ENCODE results near the gene SHANK3. TPM values are rescaled to one million over a fixed set of nuclear protein-coding genes. Genes with fewer than 3 reads are reported as not detected.
"Not testable (repeated sequence)": the region's sequence is repeated elsewhere in the genome, so short reads cannot be mapped to it uniquely, and the experiment has no call there.

SHANK3 gene
- total RNA-seq, 2 experiments from 2014 or later = 0.15 TPM; not detected in 1

- Histone ChIP-seq H3K9me2 (ENCODE audit: insufficient read depth, low read length) (no peaks in the 10 kb centered on the region), H4K20me1 (ENCODE audit: insufficient read depth, low read length) (no peaks in the 10 kb centered on the region), H3K27ac (ENCODE audit: low read depth, low read length, poor library complexity, severe bottlenecking) (no peak overlapping the region), H3K4me3 (ENCODE audit: low read depth, low read length, poor library complexity, severe bottlenecking) (no peak overlapping the region), H3K4me1 (ENCODE audit: insufficient read depth, low read length, poor library complexity, severe bottlenecking) (no peaks in the 10 kb centered on the region), H3K79me2 (ENCODE audit: insufficient read depth, low read depth, low read length) (no peaks in the 10 kb centered on the region), H3K4me2 (ENCODE audit: low read length) (no peak overlapping the region), H3K9me3 (ENCODE audit: low read length) (no peaks in the 10 kb centered on the region), H3K36me3 (ENCODE audit: insufficient read depth, low read length) (no peaks in the 10 kb centered on the region), H2AFZ (ENCODE audit: low read length) (no peak overlapping the region)
- no peak for TF ChIP-seq CTCF (conservative IDR thresholded peaks at IDR 0.05; ENCODE audit: low read length)
- no peak for TF ChIP-seq EZH2phosphoT487 (IDR thresholded peaks at IDR 0.05; ENCODE audit: borderline replicate concordance, low read depth, low read length)
- ChIA-PET CTCF (ENCODE audit: unreplicated experiment) (no interaction called here), POLR2A (no interaction called here)
- no peak for DNase-seq (ENCODE audit: low spot score)
- intact Hi-C loops (cut with micrococcal nuclease; ENCODE audit: unreplicated experiment) = no loop called here
- no TSS peak for BruUV-seq (replicated peaks)
Observed at GRCh38 chr22:50657925-50658324, 14.7 kb upstream of the SHANK3 start.

- H2AFZ ChIP-seq (ENCODE audit: low read length); H3K79me2 ChIP-seq (ENCODE audit: insufficient read depth, low read depth, low read length); H3K9me3 ChIP-seq (ENCODE audit: low read length); H3K27ac ChIP-seq (ENCODE audit: low read depth, low read length, poor library complexity, severe bottlenecking); POLR2A ChIA-PET; H3K4me1 ChIP-seq (ENCODE audit: insufficient read depth, low read length, poor library complexity, severe bottlenecking); H4K20me1 ChIP-seq (ENCODE audit: insufficient read depth, low read length); H3K9me2 ChIP-seq (ENCODE audit: insufficient read depth, low read length); CTCF ChIA-PET (ENCODE audit: unreplicated experiment); intact Hi-C loops (cut with micrococcal nuclease; ENCODE audit: unreplicated experiment); H3K4me2 ChIP-seq (ENCODE audit: low read length); BruUV-seq (replicated peaks); DNase-seq (ENCODE audit: low spot score); H3K4me3 ChIP-seq (ENCODE audit: low read depth, low read length, poor library complexity, severe bottlenecking); H3K36me3 ChIP-seq (ENCODE audit: insufficient read depth, low read length): not testable (repeated sequence)
Observed at GRCh38 chr22:50659711-50660110, 12.9 kb upstream of the SHANK3 start.

GRCh38 chr22:50660306-50660705 lies 12.3 kb upstream of the SHANK3 start:
- Histone ChIP-seq H3K4me3 (ENCODE audit: low read depth, low read length, poor library complexity, severe bottlenecking) (no peak overlapping the region), H3K36me3 (ENCODE audit: insufficient read depth, low read length) (no peaks in the 10 kb centered on the region), H2AFZ (ENCODE audit: low read length) (no peak overlapping the region), H3K79me2 (ENCODE audit: insufficient read depth, low read depth, low read length) (no peaks in the 10 kb centered on the region), H3K9me3 (ENCODE audit: low read length) (no peaks in the 10 kb centered on the region), H3K4me1 (ENCODE audit: insufficient read depth, low read length, poor library complexity, severe bottlenecking) (no peaks in the 10 kb centered on the region), H4K20me1 (ENCODE audit: insufficient read depth, low read length) (no peaks in the 10 kb centered on the region), H3K9me2 (ENCODE audit: insufficient read depth, low read length) (no peaks in the 10 kb centered on the region), H3K4me2 (ENCODE audit: low read length) (no peak overlapping the region), H3K27ac (ENCODE audit: low read depth, low read length, poor library complexity, severe bottlenecking) (no peak overlapping the region)
- TF ChIP-seq CTCF (conservative IDR thresholded peaks at IDR 0.05; ENCODE audit: low read length) (no peak), EZH2phosphoT487 (IDR thresholded peaks at IDR 0.05; ENCODE audit: borderline replicate concordance, low read depth, low read length) (no peak)
- DNase-seq (ENCODE audit: low spot score) = no peak
- intact Hi-C loops (cut with micrococcal nuclease; ENCODE audit: unreplicated experiment) = no loop called here
- POLR2A ChIA-PET = no interaction called here
- no TSS peak for BruUV-seq (replicated peaks)
- CTCF ChIA-PET (ENCODE audit: unreplicated experiment) = no interaction called here

Measured in OCI-LY7 (cell line).